Activated T-cell treated with anti-CD3 and anti-CD28 coated beads for 4 hours (primary cell): Measurements from ENCODE around the gene CCDC184.
"Not testable (repeated sequence)": the region's sequence is repeated elsewhere in the genome, so short reads cannot be mapped to it uniquely, and the experiment has no call there.

Experiments used
- DNase-seq: peaks from one replicate; pipeline ENCODE4 v3.0.0-alpha.2; 2020

Gene CCDC184

DNA sequence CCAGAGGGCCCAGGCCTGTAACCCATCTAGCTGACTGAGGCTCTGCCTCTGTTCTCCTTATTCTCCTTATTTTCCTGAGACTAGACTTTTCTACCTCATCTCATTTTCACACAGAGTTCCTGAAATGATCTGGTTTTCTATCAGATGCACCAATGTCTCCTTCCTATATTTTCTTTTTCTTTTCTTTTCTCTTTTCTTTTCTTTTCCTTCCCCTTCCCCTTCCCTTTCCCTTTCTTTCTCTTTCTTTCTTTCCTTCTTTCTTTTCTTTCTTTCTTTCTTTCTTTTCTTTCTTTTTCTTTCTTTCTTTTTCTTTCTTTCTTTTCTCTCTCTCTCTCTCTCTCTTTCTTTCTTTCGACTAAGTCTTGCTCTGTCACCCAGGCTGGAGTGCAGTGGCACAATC, 3.0 kb upstream of the CCDC184 start:
- DNase-seq, result no peak

DNA sequence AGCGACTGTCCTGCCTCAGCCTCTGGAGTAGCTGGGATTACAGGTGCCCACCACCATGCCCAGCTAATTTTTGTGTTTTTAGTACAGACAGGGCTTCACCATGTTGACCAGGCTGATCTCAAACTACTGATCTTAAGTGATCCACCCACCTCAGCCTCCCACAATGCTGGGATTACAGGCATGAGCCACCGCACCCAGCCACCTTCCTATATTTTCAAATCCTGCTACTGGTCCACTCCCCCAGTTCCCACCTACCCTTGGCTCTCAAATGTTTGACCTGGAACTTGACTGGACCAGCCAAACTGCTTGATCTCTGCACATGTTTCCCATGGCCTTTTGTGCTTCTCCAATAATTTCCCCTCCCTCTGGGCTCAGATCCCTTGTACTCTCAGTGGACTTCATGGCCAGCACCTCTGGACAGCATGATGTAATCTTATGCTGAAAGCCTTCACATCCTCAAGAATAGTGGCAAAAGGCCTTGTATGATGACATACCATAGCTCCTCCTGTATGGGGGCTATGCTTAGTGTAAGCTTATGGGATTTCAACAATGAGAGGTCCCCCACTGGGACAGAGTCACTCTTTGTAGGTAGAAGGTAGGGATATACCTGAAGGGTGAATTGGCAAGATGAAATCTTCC, 2.5 kb upstream of the CCDC184 start:
- no peak for DNase-seq

DNA sequence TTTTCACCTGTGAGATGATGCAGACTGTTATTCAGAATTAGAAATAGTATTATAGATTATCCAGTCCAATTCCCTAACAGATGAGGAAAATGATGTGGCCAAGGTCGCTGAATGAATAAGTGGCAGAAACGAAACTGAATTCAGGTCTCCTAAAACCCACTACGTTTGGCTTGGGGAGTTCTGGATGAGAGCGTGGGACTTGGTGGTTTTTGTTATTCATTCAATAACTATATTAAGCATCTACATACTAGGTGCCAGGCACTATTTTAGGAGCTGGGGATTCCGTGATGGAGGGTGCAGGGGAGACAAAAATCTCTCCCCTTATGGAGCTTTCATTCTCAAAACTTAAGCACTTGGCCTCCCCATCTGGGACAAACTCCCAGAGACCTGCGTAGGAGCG, 813 bp upstream of the CCDC184 start:
- DNase-seq, result no peak

DNA sequence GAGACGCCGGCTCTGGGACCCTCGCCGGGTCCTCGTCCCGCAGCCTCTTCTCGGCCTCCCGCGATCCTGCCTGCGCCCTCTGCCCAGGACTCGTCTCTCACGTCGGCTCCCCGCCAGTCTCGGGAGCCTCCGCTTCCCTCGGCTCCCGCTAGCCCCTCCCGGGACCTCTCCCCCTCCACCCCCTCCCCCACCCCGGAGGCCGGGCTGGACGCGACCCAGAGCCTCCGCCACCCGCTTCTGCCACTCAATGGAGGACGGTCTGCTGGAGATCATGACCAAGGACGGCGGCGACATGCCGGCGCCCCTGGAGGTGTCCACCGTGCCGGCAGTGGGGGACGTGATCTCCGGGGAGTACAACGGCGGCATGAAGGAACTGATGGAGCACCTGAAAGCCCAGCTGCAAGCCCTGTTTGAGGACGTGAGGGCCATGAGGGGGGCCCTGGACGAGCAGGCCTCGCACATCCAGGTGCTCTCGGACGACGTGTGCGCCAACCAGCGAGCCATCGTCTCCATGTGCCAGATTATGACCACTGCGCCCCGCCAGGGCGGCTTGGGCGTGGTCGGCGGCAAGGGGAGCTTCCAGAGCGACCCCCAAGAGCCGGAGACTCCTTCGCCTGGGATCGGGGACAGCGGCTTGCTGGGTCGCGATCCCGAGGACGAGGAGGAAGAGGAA, 568 bp downstream of the CCDC184 start:
- no peak for DNase-seq

DNA sequence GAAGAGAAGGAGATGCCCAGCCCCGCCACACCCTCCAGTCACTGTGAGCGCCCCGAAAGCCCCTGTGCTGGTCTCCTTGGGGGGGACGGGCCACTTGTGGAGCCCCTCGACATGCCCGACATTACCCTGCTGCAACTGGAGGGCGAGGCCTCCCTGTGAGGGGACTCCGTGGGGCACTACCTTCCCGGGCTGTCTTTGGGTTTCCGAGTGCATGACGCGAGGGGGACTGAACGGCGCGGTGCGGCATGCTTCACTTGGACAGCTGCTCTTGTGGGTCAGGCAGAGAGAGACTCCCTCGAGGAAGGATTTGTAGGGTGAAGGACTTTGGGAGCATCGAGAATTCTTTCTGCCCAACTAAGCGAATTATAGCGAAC, 1.1 kb downstream of the CCDC184 start:
- DNase-seq, result no peak

DNA sequence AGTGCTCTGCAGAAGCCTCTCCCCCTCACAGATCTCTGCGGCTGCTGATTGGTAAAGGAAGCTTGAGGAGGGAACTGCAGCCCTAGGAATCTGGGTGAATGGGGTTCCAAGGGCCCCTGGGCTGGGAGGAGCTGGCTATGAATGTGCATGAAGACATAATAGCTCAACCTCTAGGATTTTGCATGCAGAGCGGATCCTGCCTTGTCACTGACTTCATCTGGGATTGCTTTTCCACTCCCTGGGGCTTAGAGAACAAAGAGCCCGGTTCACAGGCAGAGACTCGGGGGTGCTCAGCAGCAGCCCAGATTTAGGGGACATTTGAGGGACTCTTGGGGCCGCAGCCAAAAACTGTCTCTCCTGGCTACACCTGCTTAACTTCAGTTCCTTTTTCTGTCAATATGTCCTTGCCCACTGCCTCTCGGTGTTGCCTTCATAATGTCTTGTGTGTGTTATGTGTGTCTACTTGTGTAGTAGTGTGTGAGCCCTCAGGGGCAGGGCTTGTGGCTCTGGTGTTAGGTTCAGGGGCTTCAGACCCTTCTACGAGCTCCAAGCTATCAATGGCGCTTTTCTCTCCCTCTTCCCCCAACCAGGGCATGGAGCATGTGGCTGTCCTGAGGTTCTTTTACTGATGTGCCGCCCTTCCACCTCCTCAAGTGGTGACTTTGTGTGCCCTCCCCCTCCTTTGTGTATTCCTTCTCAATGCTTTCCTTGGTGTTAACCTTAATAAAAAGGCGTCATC, 1.9 kb downstream of the CCDC184 start:
- DNase-seq, result no peak

DNA sequence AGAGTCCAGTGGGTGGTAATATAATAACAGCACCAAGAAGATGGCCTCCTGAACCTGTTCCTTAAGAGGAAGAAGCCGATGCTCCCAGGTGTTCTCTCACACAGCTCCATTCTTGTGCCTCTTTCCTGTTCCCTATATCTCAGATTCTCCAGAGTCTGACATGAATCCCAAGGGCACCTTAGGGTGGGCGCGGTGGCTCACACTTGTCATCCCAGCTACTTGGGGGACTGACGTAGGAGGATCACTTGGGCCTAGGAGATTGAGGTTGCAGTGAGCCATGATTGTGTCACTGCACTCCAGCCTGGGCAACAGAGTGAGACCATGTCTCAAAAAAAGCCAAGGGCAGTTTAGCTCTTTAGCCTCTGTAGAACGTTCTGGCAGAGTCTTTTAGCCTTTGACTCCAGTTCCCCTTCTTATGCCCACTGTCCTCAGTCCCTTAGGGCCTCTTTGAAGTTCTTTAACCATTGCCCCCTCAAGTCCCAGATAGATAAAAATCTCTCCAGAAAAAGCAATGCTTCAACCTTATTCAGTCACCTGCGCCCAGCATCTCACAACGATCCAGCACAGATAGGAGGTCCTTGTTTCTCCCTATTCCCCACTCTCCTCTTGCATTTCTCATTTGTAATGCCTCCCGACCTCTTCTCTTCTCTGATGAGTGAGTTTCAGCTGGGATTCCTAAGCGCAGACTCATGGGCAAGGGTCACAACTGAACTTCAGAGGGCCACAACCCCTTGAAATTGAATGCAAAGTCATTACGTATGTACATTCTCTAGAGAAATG, 4.7 kb downstream of the CCDC184 start:
- DNase-seq, result no peak

DNA sequence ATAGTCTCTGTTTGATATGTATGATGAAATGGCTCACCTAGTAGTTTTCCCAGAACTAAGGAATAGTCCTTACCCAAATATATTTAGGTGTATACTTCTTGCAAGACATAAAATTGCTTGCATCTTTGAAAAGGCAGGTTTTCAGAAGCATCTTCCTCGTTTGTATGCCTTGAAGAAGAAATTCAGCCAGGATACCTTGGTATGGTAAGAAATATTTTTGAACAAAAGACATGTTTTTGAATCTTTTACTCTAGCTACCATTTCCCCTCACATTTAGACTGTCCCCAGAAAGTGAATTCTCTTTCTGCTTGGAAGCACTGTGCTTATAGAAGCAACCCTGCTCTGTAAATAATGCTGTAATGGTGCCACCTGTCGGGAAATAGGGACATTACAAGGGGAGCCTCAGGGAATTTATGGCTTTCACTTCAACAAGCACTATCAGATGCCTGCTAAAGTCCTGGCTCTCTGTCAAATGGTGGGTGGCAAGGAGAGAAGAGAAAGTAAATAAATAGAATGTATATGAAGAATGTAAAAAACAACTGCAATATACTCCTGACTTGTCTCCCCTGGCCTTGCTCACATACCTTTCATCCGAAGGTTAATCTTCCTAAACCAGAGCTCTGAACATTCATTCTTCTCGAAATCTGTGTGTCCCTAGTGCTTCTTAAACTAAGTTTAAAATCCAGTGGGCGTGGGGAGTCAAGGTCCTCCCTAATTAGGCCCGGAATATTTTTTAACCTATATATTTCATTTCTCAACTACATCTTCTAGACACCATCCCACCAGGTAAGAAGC, 6.1 kb downstream of the CCDC184 start:
- DNase-seq, result peak; percentile 70

DNA sequence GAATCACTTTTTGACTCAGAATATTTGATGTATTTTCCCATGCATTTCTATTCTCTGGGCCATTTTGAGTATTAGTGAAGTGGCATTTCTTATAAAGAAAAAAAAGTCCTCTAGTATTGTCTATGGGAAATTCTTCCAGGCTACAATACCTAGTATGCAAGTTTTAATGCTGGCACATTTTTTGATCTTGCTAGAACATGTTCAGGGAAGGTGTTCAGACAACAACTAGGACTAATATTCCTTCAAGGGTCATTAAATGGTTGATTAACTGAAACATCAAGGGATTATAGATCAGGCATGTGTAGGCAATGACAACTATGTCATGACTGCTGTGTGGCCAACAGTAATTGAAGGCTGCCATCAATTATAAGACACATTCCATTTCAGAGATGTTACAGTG, 7.7 kb downstream of the CCDC184 start:
- no peak for DNase-seq

DNA sequence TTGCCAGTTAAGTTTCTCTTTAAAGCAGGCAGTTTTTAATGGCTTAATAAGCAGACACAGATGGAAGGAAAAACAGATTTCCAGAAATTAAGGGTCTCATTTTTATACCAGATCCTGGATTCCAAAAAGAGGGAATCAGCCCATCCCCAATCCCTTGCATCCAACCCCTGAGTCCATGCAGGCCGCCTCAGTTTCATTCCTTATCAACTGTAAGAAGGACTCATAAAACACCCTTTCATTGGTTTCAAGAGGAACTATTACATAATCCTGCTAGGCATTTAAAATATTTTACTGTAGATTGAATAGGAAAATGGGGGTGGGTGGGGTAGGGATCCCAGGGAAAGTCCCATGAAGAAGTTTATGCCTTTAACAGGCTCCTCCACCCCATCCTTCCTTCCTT, 9.4 kb downstream of the CCDC184 start:
- DNase-seq, result no peak

DNA sequence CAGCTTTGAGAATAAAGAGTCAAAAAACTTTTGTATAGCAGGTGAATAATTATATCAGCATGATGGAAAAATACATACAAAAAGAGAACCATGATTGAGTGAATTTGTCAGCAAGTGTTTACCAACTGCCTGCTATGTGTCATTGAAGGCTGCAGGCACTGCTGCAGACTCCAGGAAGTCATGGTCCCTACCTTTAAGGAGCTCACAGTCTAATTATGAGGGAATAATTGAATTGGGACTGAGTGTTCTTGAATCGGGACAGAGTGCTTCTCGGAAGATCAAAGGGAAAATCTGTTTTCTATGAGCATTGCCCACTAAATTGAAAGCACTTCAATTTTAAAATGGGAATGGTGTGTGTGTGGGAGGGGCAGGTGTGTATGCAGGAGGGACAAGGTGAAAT, 10.2 kb downstream of the CCDC184 start:
- DNase-seq, result no peak

DNA sequence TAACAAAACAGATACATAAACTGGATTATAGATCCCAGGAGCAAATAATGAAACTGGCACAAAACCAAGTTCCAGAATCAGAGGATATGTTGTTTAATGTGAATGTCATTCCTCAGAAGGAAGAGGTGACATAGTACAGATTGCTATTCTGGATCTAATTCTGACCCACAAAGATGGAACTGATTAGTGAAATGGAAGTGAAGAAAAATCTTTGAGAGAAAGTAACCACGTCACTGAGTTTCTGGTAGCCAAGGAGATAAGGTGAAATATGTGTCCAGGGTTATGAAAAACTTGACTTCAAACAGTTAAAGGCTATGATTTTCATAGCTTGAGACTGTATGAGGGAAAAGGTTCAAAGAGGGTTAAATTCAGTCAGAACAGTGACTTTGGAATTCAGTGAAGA, 11.4 kb downstream of the CCDC184 start:
- no peak for DNase-seq

DNA sequence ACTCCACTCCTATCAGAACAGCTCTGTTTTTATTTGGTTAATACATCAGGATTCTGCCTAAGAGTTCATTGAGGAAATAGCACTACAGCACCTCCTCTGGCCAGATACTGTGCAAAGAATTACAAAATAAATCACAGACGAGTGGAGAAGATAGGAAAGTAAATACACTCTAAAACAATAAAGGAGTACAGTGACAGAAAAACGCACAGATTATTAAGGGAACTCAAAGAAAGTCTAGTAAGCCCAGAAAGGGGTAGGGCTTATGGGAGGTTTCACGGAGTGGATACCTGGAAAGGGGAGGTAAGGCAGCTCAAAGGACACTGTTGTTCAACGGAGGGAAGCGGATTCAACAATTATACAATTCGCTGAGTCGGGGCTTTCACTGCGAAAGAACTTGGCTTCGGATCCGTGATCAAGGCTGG, 14.1 kb downstream of the CCDC184 start:
- no peak for DNase-seq

DNA sequence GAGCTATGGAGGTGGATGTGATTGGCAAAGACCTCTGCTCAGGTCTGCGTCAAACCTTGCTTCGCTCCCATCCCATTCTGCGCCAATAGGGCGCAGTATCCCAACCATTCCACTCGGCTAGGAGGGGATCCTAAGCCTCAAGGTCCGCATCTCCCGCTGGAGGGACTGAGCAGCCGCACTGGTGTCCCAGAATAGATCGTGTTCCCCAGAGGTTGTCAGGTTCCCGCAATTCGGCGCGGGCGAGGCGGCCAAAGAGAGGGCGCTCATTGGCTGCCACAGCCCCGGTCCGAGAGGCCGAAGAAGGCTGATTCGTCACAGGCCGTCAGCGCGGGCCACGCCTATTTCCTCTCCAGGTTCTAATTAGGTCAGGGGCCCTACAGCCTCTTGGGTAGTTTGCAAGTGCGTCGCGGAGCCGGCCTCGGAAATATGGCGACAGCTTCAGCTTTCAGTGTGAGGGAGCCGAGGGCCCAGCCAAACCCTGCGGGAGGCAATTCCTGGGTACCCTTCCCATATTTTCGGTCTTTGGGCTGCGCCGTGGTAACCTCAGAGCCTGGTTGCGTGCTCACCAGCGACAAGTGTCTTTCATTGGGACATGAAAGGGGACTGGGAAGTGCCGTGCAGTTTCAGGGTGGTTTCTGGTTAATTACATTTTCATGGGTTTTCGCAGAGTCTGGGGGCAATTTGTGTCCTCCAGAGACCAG, 14.7 kb downstream of the CCDC184 start:
- DNase-seq, result peak; percentile 69

DNA sequence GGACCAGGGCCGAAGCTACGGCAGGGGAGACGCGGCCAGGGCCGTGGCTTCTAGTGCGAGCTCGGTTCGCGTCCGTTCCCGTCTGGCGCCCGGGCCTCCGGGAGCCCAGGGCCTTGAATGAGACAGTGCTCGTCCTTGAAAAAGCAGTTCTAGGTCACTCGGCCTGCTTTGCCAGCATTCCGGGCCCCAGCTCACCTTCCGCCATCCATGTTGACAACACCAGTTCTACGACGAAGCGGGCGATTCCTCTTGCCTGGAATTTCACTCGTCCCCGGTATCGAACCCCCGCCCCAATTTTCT, 15.2 kb downstream of the CCDC184 start:
- no peak for DNase-seq

DNA sequence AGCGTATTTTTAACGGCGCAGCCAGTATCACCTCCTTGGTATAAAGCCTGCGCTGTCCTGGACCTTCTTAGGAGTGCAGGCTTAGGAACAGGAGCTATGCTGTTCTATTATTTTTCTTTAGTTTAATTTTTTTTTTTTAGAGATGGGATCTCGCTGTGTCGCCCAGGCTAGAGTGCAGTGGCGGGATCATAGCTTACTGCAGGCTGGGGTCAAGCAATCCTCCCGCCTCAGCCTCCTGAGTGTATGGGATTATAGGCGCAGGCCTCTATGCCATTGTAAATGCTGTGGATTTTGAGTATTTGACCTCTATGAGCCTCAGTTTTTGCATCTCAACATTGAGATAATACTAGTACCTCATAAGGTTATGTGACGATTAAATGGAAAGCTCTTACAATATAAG, 15.5 kb downstream of the CCDC184 start:
- DNase-seq, result no peak

DNA sequence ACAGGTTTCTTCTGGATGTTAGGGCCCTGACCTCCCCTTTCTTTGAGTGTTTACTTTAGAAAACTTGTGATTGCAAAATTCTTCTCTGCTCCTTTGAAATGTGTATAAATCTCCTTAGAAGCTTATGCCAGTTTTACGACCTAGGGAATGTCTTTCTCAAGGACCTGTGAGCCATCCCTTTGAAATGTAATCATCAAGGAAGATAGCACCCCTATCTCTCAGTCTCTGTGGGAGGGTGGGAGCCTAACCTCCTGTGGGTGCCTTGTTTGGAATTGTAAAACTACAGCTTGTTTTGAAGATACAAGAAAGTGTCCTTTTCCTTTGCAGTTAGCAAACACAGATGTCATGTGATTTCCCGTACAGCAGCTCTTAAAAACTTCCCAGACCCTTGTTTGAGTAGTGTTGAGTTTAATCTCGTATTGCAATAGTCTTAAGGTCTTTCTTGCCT, 16.4 kb downstream of the CCDC184 start:
- no peak for DNase-seq

DNA sequence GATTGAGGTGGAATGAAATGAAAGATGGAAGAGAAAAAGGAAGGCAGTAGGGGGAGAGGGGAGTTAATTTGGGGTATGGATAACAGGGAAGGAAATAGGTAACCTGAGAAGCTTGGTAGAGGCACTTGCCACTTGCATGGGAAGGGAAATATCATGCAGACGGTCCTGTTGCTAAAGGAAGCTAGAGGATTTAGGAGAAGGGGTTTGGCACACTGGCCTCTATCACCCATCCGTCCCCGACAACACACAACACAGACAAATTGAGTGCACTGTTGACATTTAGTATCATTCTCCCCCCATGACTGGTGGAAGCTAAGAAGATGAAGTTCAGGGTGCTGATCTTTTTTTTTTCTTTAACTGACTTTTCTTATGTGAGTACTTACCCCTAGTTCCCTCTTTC, 17.6 kb downstream of the CCDC184 start:
- DNase-seq, result no peak

DNA sequence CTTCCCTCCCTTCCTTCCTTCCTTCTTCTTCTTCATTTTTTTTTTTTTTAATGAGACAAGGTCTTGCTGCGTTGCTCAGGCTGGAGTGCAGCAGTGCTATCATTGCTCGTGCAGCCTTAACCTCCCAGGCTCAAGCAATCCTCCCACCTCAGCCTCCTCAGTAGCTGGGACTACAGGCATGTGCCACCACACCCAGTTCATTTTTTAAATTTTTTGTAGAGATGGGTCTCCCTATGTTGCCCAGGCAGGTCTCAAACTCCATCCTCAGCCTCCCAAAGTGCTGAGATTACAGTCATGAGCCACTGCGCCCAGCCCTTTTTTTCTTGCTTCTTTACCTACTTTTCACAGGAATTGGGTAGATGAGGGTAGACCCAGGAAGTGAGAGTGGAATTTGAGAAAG, 18.1 kb downstream of the CCDC184 start:
- no peak for DNase-seq

DNA sequence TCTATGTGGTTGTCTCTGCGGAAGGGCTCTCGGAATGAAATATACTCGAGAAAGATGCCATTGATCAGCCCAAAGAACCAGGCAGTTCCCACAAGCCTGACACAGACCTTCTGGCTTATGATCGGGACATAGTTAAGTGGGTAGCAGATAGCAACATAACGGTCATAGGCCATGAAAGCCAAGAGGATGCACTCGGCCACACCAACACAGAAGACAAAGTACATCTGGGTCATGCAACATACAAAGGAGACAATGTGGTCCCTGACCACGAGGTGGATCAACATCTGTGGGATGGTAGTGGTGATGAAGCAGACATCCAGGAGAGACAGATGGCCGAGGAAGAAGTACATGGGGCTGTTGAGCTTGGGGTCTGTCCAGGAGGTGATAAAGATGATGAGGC, 19.3 kb downstream of the CCDC184 start:
- no peak for DNase-seq

DNA sequence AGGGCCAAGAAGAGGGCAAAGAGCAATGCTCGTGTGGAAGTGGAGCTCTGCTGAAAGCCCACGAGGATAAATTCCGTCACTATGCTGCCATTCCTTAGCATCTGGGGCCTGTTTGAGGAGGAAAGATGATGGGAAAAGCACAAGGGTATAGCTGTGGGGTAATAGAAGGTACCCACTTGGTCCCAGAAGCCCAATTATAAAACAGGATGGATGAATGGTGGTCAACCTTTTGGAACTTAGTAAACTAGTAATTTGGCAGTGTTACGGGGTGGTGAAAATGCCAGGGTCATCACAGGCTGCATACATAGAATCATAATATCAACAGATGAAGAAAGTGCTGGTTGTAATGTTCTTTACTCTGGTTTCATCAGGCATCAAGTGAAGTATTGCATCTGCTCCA, 19.7 kb downstream of the CCDC184 start, which contains the start of gene OR10AD1:
OR10AD1 (minus strand) TSS at position 101 of the 400 bp plus-strand sequence; CDS start at position 101, 0 bp downstream.
- no peak for DNase-seq

DNA sequence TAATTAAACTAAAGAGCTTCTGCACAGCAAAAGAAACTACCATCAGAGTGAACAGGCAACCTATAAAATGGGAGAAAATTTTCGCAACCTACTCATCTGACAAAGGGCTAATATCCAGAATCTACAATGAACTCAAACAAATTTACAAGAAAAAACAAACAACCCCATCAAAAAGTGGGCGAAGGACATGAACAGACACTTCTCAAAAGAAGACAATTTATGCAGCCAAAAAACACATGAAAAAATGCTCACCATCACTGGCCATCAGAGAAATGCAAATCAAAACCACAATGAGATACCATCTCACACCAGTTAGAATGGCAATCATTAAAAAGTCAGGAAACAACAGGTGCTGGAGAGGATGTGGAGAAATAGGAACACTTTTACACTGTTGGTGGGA, 26.1 kb downstream of the CCDC184 start:
- DNase-seq, result not testable (repeated sequence)
